Body of pancreas (tissue), 4 donors: ENCODE results near the gene ZAP70. TPM values are rescaled to one million over a fixed set of nuclear protein-coding genes. Genes with fewer than 3 reads are reported as not detected.

Experiments
- ATAC-seq: fragments of 150-250 bp; one replicate; pipeline ENCODE4 v1.9.1; 2016
- DNase-seq, 4 donors: peaks; one replicate each; pipeline ENCODE4 v3.0.0-alpha.2; 2019
- H3K27ac ChIP-seq, 4 donors: fragments of 200-600 bp; sonication (generic); 1 replicate in 3 of 4; 2 replicates in 1 of 4; pipeline versions ENCODE4 v1.5.1 to v1.6.1; 2016 to 2019; ENCODE audit warnings: mild to moderate bottlenecking in 1 of 4, mixed read lengths in 1 of 4, moderate library complexity in 1 of 4
- H3K27me3 ChIP-seq, 2 donors: fragments of 200-600 bp; sonication (generic); one replicate each; pipeline ENCODE4 v1.6.0; 2016; ENCODE audit warnings: mild to moderate bottlenecking in 1 of 2
- H3K36me3 ChIP-seq, 2 donors: fragments of 200-600 bp; sonication (generic); replicated peaks in 1 of 2; 2 replicates each; pipeline ENCODE4 v1.5.1; 2016; ENCODE audit warnings: low read depth in 2 of 2; ENCODE audit not compliant: insufficient read depth in 1 of 2
- H3K4me1 ChIP-seq: fragments of 200-600 bp; sonication (generic); one replicate; pipeline ENCODE4 v1.6.0; 2016
- H3K4me3 ChIP-seq, 2 donors: fragments of 200-600 bp; sonication (generic); 1 replicate in 1 of 2; 2 replicates in 1 of 2; pipeline ENCODE4 v1.5.1; 2016 to 2019
- H3K9me3 ChIP-seq, 3 donors: fragments of 200-600 bp; sonication (generic); 1 replicate in 2 of 3; 2 replicates in 1 of 3; pipeline ENCODE4 v1.5.1; 2016
- CTCF ChIP-seq, 7 experiments: fragments of 450-650 bp in 4 of 7; fragments of 200-600 bp in 3 of 7; sonication (generic) in 3 of 7; IDR thresholded peaks; one replicate each; pipeline ENCODE4 v1.5.1; 2016 to 2019; ENCODE audit warnings: antibody characterized with exemption in 7 of 7
- POLR2A ChIP-seq, 3 donors: fragments of 450-650 bp; IDR thresholded peaks; one replicate each; pipeline ENCODE4 v1.6.1; 2016; ENCODE audit warnings: antibody characterized with exemption in 3 of 3, mild to moderate bottlenecking in 2 of 3
- WGBS, 2 donors: methylation state at CpG; one replicate each; pipeline ENCODE4 v1.1.5; 2017; 5-methylcytosine and 5-hydroxymethylcytosine counted together
- intact Hi-C: fragments of 100-400 bp; cut with DNase I; formaldehyde crosslinking; loops from one replicate; pipeline ENCODE4 v1.15.1; 2023
- total RNA-seq, 2 donors: library from RNA; depleted of rRNA; stranded (reverse); fragments of >200 nt; gene quantifications; one replicate each; pipeline ENCODE4 v1.1.0, GENCODE V29; 2016

Gene ZAP70
- total RNA-seq, 2 donors from 2014 or later = 2.1 to 4.0 TPM

GRCh38 chr2:97734061-97735051, 21.0 kb downstream of the ZAP70 start:
- 87 to 89% methylated on average over 25 to 44 of the region's 44 CpGs for WGBS, 2 donors
- Histone ChIP-seq H3K4me3 (no peak overlapping the region), H3K9me3 (peaks cover 0 to 11% (median 0%) of the 10 kb centered on the region in 3 donors), H3K27me3 (no peaks in the 10 kb centered on the region), H3K27ac (no peak overlapping the region), H3K36me3 (no peaks in the 10 kb centered on the region), H3K4me1 (no peaks in the 10 kb centered on the region)
- DNase-seq (no peak), ATAC-seq (no peak)
- no peak for TF ChIP-seq CTCF (IDR thresholded peaks at IDR 0.05)
- TF ChIP-seq POLR2A (IDR thresholded peaks at IDR 0.05) = no peak
- intact Hi-C loops = loop anchor here (10.0 kb wide), 1 partner anchor 650 kb away; no protein-coding TSS in a partner anchor

GRCh38 chr2:97735161-97735561, 21.8 kb downstream of the ZAP70 start:
- H3K27ac ChIP-seq = no peak overlapping the region
- no peaks in the 10 kb centered on the region for H3K27me3 ChIP-seq
- intact Hi-C loops = loop anchor here (10.0 kb wide), 1 partner anchor 650 kb away; no protein-coding TSS in a partner anchor
- no peak for ATAC-seq
- no peaks in the 10 kb centered on the region for H3K4me1 ChIP-seq
- H3K9me3 ChIP-seq = peaks cover 0 to 6% (median 0%) of the 10 kb centered on the region in 3 donors
- no peak overlapping the region for H3K4me3 ChIP-seq
- DNase-seq = no peak
- no peaks in the 10 kb centered on the region for H3K36me3 ChIP-seq
- 89 to 92% methylated on average over 26 to 28 of the region's 29 CpGs for WGBS, 2 donors
- no peak for TF ChIP-seq POLR2A (IDR thresholded peaks at IDR 0.05)
- no peak for TF ChIP-seq CTCF (IDR thresholded peaks at IDR 0.05)

- no peaks in the 10 kb centered on the region for H3K9me3 ChIP-seq
- DNase-seq (no peak), ATAC-seq (no peak)
- WGBS, 2 donors = 46 to 59% methylated on average over 4 of the region's 4 CpGs
- H3K27ac ChIP-seq = no peak overlapping the region
- no peak overlapping the region for H3K4me3 ChIP-seq
- H3K36me3 ChIP-seq = no peaks in the 10 kb centered on the region
- intact Hi-C loops = loop anchor here (10.0 kb wide), 1 partner anchor 649 kb away; no protein-coding TSS in a partner anchor
- peaks cover 7% of the 10 kb centered on the region for H3K4me1 ChIP-seq
- no peak for TF ChIP-seq POLR2A (IDR thresholded peaks at IDR 0.05)
- TF ChIP-seq CTCF (IDR thresholded peaks at IDR 0.05) = no peak
- no peaks in the 10 kb centered on the region for H3K27me3 ChIP-seq
Observed at GRCh38 chr2:97736185-97736584, 22.8 kb downstream of the ZAP70 start.

- ATAC-seq (no peak), DNase-seq (no peak)
- Histone ChIP-seq H3K4me1 (peaks cover 7% of the 10 kb centered on the region), H3K27me3 (no peaks in the 10 kb centered on the region), H3K27ac (no peak overlapping the region), H3K9me3 (no peaks in the 10 kb centered on the region), H3K36me3 (no peaks in the 10 kb centered on the region), H3K4me3 (no peak overlapping the region)
- TF ChIP-seq CTCF (IDR thresholded peaks at IDR 0.05) = no peak
- no peak for TF ChIP-seq POLR2A (IDR thresholded peaks at IDR 0.05)
- intact Hi-C loops = loop anchor here (10.0 kb wide), 1 partner anchor 648 kb away; no protein-coding TSS in a partner anchor
- 75 to 79% methylated on average over 18 to 20 of the region's 20 CpGs for WGBS, 2 donors
Observed at GRCh38 chr2:97736608-97737330, 23.4 kb downstream of the ZAP70 start.
